Measurements from ENCODE around the gene CA5A.
"Not testable (repeated sequence)": the region's sequence is repeated elsewhere in the genome, so short reads cannot be mapped to it uniquely, and the experiment has no call there.

CA5A gene

GRCh38 chr16:87868254-87869029, 67.9 kb downstream of the CA5A start:
- peak; percentile 50 to 61 for DNase-seq (ENCODE audit: low read depth in 2 of 2)

GRCh38 chr16:87865902-87866555, 70.3 kb downstream of the CA5A start:
- DNase-seq (ENCODE audit: low read depth in 2 of 2) = peak in 1 of 2 donors; percentile 51

DNA sequence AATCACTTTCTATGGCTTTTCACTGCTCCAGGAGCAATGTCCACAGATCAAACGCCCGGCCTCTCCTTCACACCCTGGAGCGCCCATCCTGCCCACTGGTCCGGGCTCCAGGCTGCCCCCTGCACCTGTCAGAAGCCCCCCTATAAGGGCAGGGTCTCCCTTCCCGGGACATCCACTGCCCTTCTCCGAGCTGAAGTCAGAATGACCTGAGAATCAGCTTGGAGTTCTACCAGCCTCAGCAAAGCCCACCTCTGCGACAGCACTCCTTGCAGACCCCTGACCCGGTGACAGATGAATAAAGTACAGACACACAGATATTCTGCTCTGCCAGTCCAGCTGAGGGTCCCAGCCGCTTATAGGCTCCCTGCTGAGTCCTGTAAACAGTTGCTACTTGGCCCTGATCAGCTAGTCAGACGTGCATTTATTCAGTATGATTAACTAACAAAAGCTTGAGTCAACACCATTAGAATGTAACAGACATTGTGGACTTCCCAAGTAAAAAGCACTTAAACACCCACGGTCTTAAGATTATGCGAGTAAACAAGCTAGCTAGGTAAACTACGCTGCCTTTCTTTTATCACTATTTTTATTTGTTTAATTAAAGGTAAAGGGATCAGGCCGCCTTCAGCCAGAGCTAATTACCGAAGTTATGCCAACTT, 71.9 kb downstream of the CA5A start:
- DNase-seq (ENCODE audit: low read depth in 2 of 2) = no peak

DNA sequence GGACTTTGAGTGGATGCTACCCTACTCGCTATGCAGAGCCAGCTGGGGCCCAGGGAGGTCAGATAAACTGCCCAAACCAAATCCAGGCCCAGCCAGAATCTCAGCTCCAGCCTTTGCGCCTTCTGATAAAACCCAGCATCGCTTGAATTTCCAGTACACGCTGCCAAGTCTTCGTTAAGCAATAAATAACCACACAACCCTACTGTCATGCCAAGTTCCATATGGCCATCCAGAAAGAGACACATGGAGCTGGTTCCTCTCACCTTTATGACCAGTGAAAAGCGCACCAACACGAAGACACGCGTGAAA, 73.0 kb downstream of the CA5A start:
- not testable (repeated sequence) for DNase-seq (ENCODE audit: low read depth in 2 of 2)

DNA sequence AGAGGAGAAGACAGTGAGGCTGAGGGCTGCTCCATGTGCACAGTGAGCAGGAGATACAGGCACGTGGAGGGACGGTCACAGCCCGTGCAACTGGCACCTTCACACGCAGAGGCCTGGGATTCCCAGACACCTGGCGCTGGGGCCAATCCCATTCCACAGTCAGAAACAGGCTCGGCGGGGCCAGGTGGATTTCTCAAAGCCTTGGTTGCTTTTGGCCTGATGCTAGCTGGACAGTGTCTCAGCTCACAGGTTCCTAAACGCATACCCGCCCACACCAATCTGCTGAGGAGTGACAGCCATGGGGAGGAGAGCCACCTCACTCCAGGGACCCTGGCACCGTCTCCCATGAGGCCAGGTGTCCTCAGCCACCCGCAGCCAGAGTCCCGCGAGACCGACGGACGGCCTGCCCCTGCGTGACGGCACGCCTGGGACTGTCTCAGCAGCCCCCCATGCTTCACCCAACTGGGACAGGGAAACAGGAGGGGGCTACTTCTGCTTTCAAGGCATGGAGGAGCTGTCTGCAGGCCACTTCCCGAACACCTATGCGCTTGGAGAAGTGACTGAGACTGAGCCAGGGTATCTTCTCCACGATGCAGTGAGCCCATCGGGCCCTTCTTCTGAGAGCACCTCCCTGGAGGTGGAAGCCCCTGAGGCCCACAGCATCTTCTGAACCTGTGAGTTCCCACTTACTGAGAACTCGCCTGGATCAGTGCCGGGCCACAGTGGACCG, 73.6 kb downstream of the CA5A start:
- DNase-seq (ENCODE audit: low read depth in 2 of 2) = not testable (repeated sequence)

GRCh38 chr16:87861300-87862099, 74.8 kb downstream of the CA5A start:
- not testable (repeated sequence) for DNase-seq (ENCODE audit: low read depth in 2 of 2)

- no peak for DNase-seq (ENCODE audit: low read depth in 2 of 2)
Observed at GRCh38 chr16:87860553-87861299, 75.6 kb downstream of the CA5A start.

GRCh38 chr16:87858151-87858993, 78.0 kb downstream of the CA5A start:
- DNase-seq (ENCODE audit: low read depth in 2 of 2) = not testable (repeated sequence)

DNA sequence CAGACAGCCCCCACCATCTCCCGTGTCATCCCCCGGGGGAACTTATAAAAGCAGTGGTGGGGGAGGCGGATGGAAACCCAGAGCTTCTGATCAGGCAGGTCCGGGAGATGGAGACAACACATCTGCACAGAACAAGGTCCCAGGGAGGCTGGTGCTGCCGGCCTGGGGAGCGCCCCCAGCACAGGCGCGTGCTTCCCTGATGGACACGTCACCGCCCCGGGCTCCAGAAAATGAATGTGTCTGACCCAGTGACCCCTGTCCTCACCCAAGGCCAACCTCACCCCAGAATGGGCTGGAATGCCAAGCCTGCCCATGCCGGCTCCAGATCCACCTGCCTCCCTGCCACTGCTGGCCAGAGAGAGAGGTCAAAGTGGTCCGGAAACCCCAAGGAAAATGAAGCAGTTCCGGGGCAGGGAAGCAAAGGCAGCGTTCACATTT, 79.5 kb downstream of the CA5A start:
- DNase-seq (ENCODE audit: low read depth in 2 of 2) = no peak

DNA sequence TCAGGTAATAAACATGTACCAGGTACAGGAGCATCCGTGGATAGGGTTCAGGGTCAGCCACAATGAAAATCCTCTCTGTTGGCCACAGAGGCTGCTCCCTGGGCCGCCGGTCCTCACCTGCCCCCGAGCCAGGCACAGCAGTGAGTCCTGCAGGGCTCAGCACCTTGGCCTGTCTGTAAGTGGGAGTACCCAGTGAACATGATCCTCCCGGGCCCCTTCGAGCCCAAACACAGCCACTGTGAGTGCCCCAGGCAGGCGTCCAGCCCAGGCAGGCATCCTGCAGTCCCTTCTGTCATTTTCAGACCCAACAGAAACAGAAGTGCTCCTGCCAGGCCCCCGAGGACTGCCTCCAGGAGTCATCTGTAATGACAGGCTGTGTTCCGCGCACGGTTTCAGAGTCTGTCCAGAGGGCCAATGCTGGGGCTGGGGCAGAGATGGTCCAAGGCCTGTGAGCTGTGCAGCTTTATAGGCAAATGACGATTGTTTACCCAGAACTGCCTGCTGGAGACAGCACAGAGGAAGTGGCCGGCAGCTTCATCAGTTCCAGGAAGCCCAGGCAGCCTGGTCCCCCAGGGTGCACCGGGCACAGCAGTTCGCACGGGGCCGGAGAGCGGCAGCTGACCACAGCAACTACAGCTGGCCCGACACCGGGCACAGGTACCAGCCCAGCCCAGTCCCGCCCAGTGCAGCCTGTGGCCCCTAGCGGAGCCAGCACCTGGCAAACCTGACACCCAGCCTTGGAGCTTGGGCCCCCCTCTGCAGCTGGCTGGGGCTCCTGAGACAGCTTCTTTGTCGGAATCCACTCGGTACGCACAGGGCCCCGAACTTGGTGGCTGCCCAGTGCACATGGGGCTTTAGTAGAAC, 80.2 kb downstream of the CA5A start:
- no peak for DNase-seq (ENCODE audit: low read depth in 2 of 2)

DNA sequence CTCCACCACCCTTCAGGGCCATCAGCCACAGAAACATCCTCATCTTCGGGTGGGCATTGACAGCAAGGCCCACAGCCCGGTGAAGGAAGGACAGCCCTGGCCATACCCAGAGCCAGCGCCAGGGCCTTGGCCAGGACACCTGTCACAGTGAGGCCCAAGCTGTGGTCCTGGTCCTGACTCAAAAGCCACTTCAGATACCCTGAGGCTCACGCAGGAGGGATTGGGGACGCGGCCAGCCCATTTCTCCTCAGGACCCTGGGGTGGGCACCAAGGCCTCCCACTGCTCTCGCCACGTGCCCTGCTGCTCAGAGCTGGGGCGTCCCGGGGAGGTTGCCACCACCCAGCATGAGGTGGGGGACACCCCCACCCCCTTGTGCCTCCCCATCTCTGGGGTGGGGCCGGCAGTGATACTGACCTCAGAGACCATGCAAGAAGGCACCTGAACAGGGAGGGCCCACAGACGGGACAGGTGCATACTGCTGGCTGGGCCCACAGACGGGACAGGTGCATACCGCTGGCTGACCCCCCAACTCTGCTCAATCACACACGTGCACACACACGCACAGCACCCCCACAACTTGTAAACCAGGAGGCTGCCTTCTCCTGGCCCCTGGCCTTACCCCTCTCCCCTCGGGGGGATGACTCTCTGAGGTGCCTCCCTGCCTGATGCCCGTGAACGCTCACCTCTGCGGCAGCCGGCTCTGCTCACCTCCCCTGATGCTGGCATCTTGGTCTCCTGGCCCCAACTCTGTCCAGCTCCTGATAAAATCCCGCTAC, 81.2 kb downstream of the CA5A start:
- no peak for DNase-seq (ENCODE audit: low read depth in 2 of 2)

DNA sequence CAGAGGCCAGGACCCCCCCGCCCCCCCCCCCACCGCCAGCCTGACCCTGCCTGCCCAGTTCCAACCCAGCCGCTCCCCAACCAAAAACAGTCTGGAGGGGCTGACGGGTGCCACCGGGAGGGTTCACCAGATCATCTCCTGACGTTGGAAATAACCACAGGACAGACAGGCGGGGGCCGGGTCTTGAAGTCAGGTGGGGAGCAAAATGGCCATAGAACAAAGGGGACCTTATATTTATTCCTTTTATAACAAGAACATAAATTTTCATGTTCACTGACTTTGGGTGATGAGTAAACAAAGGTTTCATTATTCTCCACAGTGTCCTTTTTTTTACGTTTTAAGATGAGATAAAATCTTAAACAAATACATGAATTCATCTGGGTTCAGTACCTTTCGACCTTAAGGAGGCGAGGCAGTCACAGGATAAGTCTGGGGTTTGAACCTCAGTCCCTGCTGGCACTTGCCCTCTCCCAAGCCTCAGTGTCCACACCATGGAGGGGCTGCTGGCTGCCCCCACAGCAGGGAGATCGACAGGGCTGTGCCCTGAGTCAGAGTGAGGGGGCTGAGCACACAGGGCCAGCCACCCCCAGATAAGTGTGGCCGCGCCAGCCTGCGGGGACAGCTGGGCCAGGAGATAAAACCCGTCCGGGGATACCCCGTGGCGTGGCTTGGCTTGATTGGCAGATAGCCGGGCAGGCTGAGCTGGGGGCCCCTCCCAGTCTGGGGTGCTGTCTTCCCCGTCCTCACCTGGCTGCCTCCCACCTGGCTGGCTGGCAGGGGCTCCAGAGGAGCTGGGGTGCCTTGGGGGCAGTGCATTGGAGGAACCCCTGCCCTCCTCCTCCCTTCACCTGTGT, 82.0 kb downstream of the CA5A start:
- DNase-seq (ENCODE audit: low read depth in 2 of 2) = no peak

DNA sequence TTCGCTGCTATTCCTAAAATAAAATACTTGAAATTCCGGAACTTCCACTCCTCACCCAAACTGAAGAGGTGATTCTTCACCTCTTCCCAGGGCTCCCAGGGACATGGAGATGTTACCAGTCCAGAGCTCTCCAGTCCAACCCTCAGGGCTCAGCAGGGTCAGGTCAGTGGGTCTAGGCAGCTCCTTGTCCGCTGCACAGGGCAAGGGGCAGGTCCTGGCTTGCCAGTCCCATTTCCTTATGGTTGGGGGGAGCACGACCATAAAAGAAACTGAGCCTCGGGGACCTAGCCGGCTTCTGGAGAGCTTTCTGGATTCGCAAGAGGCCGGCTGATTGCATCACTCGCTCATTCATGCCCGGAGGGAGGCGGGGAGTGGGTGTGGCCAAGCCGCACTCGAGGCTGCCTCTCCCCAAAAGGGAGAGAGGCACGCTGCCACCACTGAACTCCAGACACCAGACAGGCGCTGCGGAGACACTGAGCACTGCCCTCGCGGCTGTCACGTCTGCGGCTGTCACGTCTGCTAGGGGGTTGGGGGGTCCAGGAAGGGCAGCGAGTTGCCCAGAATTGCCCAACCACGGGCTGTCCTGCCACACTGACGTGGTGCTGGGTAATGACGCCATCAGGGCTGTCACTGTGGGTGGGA, 82.8 kb downstream of the CA5A start:
- DNase-seq (ENCODE audit: low read depth in 2 of 2) = peak; percentile 84 to 86

- DNase-seq (ENCODE audit: low read depth in 2 of 2) = no peak
Observed at GRCh38 chr16:87851601-87852000, 84.7 kb downstream of the CA5A start.

DNA sequence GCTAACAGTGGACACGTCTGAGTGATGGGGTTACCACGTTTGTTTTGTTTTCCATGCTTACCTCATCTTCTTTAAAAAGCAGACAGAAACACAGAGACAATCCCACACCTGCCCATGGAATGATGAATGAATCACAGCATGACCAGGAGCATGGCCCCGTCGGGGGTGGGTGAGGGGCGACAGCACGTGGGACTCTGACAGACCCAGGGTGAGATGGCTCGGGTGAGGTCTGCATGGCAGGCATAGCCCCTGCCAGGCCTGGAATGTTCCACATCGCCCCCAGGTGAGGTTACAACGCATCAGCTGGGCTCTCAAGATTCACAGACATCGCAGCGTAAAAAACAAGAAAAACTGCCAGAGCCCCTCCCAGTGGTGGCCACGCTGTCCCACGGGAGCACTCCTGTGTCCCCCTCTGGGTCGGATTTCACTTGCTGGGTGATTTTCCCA, 85.2 kb downstream of the CA5A start:
- DNase-seq (ENCODE audit: low read depth in 2 of 2) = no peak
